COLO829 (cell line): ENCODE measurements around the gene SEC31B.

Experiments used
- DNase-seq: peaks from one replicate; pipeline ENCODE4 v3.0.0; 2012; ENCODE audit warnings: low spot score

Gene SEC31B, protein sequence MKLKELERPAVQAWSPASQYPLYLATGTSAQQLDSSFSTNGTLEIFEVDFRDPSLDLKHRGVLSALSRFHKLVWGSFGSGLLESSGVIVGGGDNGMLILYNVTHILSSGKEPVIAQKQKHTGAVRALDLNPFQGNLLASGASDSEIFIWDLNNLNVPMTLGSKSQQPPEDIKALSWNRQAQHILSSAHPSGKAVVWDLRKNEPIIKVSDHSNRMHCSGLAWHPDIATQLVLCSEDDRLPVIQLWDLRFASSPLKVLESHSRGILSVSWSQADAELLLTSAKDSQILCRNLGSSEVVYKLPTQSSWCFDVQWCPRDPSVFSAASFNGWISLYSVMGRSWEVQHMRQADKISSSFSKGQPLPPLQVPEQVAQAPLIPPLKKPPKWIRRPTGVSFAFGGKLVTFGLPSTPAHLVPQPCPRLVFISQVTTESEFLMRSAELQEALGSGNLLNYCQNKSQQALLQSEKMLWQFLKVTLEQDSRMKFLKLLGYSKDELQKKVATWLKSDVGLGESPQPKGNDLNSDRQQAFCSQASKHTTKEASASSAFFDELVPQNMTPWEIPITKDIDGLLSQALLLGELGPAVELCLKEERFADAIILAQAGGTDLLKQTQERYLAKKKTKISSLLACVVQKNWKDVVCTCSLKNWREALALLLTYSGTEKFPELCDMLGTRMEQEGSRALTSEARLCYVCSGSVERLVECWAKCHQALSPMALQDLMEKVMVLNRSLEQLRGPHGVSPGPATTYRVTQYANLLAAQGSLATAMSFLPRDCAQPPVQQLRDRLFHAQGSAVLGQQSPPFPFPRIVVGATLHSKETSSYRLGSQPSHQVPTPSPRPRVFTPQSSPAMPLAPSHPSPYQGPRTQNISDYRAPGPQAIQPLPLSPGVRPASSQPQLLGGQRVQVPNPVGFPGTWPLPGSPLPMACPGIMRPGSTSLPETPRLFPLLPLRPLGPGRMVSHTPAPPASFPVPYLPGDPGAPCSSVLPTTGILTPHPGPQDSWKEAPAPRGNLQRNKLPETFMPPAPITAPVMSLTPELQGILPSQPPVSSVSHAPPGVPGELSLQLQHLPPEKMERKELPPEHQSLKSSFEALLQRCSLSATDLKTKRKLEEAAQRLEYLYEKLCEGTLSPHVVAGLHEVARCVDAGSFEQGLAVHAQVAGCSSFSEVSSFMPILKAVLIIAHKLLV

GRCh38 chr10:100519311-100520051 lies at the start of gene SEC31B:
SEC31B (minus strand) TSS chr10:100519861; CDS start chr10:100516952, 2,909 bp downstream.
- no peak for DNase-seq

GRCh38 chr10:100568912-100569311 lies 49.3 kb upstream of the SEC31B start:
- no peak for DNase-seq

DNA sequence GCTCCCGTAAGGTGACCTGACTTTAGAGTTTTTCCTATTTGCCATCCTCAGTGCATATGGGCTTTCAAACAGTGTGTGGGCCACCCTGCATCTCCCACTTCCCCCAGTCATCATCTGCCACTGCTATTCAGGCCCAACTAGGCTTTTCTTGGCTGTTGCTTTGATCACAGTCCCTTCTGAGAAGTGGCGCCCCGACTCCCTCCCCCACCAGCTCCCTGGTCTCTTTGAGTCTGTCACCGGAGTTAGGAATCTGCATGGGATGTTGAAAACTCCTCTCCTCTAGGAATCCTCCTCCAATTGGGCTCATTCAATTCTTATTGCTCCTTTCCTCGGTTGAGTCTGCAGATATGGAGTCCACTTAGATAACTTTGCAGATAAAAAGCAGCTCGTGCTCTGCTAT lies 48.2 kb upstream of the SEC31B start:
- no peak for DNase-seq

DNA sequence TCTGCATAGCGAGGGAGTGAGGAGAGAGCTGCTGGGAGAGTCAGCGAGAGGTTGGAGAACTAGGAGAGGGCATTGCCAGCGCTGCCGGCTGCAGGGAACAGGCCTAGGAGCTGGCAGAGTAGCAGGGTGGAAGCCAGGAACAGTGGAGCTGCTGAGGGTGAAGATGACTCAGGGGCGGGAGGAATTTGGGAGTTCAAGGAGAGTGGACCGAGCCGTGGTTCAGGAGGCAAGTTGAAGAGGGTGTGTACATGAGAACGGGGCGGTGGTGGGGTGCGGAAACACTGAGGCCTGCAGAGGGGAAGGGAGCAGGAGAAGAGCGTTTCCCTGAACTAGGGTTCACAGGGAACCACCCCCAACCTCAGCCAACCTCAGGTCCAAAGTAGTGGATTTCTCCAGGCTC lies 47.6 kb upstream of the SEC31B start:
- DNase-seq: no peak

DNA sequence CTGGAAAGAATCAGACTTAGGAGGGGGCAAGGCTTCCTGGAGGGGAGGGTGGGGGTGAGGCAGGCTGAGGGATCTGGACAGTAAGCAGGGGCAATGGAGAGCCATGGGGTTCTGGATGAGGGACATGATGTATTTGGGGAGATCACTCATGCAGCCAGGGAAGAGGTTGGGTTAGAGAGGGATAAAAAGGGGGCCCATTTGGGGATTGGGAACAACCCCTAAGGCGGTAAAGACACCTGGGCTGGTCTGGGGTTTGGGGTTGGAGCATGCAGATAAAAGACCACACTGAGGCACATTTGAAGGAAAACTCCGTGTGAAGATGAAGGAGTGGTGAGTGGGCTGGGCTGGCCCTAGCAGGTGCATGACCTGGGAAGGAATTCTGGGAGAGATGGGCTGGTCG lies 46.9 kb upstream of the SEC31B start:
- no peak for DNase-seq

GRCh38 chr10:100565206-100565985 lies 45.7 kb upstream of the SEC31B start:
- DNase-seq: no peak

DNA sequence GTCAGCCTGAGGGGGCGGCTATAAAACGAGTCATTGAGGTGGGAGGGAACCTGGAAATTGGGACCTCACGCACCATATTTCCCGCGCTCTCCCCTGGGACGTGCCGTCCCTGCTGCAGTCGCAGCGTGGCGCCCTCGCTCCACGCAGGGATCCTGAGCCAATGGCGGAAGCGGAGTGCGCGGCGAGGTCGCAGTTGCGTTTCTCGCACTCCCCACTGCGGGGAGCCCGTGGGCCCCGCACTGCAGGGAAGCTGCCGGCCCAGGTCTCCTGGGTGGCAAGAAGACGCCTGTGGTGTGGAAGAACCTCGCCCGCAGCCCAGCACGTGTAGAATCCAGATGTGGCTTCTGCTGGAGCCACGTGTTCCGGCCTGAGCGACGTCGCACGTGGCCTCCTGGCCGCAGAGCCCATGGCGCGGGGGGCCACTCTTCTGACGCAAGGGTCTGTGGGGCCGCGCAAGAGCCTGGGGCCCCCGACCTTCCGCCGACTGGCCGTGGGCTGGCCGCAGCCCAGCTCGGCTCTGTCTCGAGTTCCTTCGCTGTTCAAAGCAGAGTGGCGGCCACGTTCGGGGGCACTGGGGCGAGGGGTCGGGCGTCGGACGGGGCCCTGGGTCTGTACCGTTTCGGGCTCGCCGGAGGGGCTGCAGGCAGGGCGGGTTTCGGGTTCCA lies 42.5 kb upstream of the SEC31B start:
- peak; percentile 68 for DNase-seq

DNA sequence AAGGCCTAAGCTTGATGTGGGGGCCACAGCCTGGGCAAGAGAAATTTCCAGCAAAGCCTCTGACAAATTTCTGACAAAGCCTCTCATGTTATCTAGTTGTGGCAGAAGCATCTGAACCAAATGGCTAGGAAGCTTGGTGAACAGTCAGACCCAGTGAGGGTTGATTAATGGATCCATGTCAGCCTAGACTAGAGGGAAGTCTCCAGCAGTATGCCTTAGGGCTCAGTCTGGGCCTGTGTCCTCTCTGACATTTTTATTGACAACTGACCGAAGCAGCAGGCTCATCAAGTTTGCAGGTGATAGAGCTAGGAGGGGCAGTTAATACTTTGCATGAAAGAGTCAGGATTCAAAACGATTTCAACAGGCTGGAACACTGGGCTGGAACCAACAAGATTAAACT lies 41.3 kb upstream of the SEC31B start:
- no peak for DNase-seq

DNA sequence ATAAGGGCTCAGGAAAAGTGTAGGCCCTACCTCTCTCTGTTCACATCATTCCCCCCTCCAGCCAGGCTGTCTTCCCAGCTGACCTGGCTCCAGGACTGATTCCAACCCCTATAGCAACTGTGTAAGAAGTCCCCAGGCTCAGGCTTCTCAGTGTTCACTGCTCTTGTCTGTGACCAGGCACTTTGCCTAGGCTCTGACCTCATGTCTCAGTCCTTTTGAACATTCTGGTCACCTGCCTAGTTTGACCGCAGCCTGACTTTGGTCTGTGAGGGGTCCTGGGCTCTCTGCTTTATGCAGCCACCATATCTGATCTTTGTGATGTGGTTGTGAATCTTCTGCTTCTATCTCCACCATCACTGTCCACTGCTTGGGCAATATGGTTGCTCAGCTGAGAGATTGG lies 40.6 kb upstream of the SEC31B start:
- no peak for DNase-seq

- no peak for DNase-seq
These were observed 35.2 kb upstream of the SEC31B start for GRCh38 chr10:100554902-100555301.

GRCh38 chr10:100553929-100554328 lies 34.3 kb upstream of the SEC31B start:
- no peak for DNase-seq

DNA sequence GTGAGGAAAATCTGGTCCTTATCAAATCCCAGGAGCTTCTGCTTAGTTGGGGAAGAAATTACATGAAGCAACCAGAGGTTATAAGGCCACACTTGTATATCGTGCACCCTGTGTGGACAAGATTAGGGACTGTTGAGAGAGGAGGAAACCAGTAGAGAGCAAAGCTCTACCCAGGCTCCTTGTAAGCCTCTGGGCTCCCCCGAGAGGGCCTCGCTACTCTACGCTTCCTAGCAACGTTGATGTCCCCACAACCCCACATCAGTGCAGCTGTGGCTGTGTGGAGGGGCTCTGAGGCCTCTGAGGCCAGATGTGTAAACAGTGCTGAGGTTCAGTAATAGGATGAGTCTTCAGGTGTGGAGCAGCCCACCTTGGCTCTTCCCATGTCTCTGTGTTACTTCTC lies 32.1 kb upstream of the SEC31B start:
- DNase-seq: no peak

- no peak for DNase-seq
These were observed 31.5 kb upstream of the SEC31B start for GRCh38 chr10:100551196-100551595.

- DNase-seq: no peak
These were observed 25.3 kb upstream of the SEC31B start for GRCh38 chr10:100544950-100545349.

DNA sequence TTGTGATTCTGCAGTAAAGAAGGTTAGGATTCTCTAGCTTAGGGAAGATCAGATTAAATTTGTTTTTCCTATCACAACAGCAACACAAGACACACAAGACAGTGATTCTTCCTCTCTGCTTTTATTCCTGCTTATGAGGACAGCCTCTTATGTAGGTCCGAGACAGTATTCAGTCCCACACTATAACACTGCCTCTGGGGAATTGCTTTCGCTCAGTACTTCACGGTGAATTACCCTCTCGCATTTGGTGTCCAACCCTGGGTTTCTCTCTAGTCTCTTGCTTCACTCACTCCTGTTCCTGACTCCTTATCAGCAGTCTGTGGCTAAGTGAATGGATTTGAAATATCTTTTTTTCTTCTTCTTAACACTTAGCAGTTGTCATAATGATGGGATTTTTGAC lies 17.8 kb upstream of the SEC31B start:
- no peak for DNase-seq

DNA sequence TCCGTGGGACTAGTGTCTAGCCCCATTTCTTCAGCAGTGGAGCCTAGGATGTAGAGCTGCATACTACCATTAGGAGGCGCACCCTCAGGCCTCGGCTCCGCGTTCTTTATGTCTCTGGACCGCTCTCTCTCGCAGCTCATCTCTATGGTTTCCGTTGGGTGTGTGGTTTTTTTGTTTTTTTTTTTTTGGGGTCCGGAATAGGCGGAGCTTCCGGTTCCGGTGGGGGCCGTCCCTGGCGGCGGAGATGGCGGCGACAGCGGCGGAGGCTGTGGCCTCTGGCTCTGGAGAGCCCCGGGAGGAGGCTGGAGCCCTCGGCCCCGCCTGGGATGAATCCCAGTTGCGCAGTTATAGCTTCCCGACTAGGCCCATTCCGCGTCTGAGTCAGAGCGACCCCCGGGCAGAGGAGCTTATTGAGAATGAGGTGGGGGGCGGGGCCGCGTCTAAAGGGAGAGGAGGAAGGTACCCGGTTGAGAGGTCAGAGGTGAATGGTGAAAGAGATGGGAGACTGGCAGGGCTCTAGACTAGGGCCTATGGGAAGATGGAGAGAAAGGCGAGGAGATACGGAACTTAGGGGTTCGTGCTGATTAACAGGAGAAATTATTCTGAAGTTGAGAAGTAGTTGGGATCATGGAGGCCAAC lies 16.2 kb upstream of the SEC31B start, which contains the start of gene HIF1AN:
TSS of gene HIF1AN (plus strand) at position 229 of the 639 bp plus-strand sequence. CDS start at position 245, 16 bp downstream.
- peak; percentile 92 for DNase-seq

DNA sequence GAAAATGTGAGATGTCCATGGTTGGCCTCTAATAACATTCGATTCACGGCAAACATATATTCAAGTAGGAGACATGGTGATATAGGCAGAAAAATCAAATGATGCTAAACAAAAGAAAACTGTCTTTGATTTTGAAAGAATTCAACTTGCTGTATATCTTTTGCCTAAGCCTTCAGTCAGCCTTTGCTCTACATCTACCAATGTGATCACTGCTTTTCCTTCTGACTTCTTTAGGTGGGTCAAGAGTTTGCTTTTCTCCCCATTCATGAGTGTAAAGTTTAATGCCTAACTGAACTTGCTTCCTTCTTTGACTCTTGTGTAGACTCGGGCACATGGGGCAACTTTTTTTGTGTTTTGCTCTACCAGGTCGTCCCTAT lies 15.7 kb upstream of the SEC31B start:
- no peak for DNase-seq

GRCh38 chr10:100534726-100535125 lies 15.1 kb upstream of the SEC31B start:
- DNase-seq: no peak

- DNase-seq: no peak
These were observed 12.1 kb upstream of the SEC31B start for GRCh38 chr10:100531761-100532160.
